Activated T-helper 1 cell treated with anti-CD3 and anti-CD28 coated beads, Interleukin-12 subunit alpha, Interleukin-12 subunit beta, Interleukin-2, Interleukin-4 antibody, amounts not matched to agents 30 ng/mL and 10 ng/mL and 1 ng/mL, durations not matched to agents 14 hours and 24 hours and 36 hours (primary cell): ENCODE results near the gene FOLR1. TPM values are rescaled to one million over a fixed set of nuclear protein-coding genes. Genes with fewer than 3 reads are reported as not detected.

Experiments
- DNase-seq: peaks from one replicate; pipeline ENCODE4 v3.0.0; 2021; ENCODE audit warnings: low spot score
- H3K27ac Mint-ChIP-seq: one replicate; pipeline ENCODE4 v1.8.0; 2021; ENCODE audit warnings: mild to moderate bottlenecking, mixed read lengths
- H3K27me3 Mint-ChIP-seq: one replicate; pipeline ENCODE4 v1.8.0; 2022; ENCODE audit warnings: mild to moderate bottlenecking, moderate library complexity, mixed read lengths; ENCODE audit not compliant: insufficient read depth
- H3K36me3 Mint-ChIP-seq: one replicate; pipeline ENCODE4 v1.8.0; 2021; ENCODE audit warnings: low read depth, mixed read lengths
- H3K4me1 Mint-ChIP-seq: one replicate; pipeline ENCODE4 v1.8.0; 2021; ENCODE audit warnings: low read depth, mixed read lengths
- H3K4me3 Mint-ChIP-seq: one replicate; pipeline ENCODE4 v1.8.0; 2021; ENCODE audit warnings: mild to moderate bottlenecking, moderate library complexity, mixed read lengths
- H3K9me3 Mint-ChIP-seq: one replicate; pipeline ENCODE4 v1.8.0; 2021; ENCODE audit warnings: mixed read lengths
- intact Hi-C: fragments of 100-400 bp; cut with micrococcal nuclease; formaldehyde crosslinking; loops from one replicate; pipeline ENCODE4 v1.15.1; 2024
- total RNA-seq: library from RNA; stranded (reverse); gene quantifications from 2 replicates; pipeline ENCODE4 v1.2.3, GENCODE V29; 2022

FOLR1 gene
- total RNA-seq, 1 donor from 2014 or later: not detected

- intact Hi-C loops: no loop called here
- peak within 1 kb of the TSS; percentile 46 for H3K27ac Mint-ChIP-seq
- H3K9me3 Mint-ChIP-seq: no peaks in the 10 kb centered on the region
- no peak for DNase-seq
- peaks cover 19% of the 10 kb centered on the region for H3K4me1 Mint-ChIP-seq
- no peak within 1 kb of the TSS for H3K4me3 Mint-ChIP-seq
- H3K36me3 Mint-ChIP-seq: peaks cover 7% of the 10 kb centered on the region
- H3K27me3 Mint-ChIP-seq: peaks cover 50% of the 10 kb centered on the region
Observed at GRCh38 chr11:72244060-72244360, 52.1 kb downstream of the FOLR1 start, which contains the start of gene PHOX2A. PHOX2A (minus strand) TSS chr11:72244176; CDS start chr11:72244004, 172 bp downstream.

DNA sequence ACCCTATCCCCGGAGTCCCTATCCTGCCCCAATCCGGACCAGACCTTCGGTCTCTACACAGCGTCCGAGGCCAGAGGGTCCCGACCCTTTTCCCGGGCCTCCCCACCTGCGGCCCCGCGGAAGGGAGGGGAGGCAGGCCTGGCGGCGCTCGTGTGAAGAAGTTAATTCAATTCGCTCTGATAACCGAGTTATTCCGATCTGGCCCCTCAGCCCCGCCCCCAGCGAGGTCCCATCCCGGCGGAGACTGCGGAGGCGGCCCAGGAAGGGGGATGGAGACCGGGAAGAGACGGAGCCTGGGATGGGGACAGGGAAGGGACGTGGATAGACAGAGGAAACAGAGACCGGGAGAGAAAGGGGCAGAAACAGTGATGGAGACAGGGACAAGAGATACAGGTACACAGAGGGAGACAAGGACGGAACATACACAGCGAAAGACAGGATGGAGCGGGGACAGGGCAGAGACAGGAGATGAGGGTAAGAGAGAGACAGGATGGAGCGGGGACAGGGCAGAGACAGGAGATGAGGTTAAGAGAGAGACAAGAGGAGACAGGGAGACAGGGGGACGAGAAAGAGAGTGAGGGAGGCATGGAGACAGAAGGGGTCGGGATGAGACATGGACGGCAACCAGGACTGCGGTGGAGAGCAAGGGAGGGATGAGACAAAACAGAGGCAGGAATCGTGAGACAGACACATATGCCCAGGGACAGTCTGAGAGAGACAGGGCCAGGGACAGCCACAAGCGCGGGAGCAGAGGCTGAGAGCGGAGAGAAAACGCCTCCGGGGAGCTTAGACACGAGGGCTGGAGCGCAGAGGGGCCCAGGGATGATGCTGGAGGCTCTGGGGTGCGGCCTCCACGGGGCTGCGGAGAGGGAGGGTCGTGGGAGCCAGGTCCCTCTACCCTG is 52.7 kb downstream of the FOLR1 start:
- Mint-ChIP-seq H3K4me3 (no peak overlapping the region), H3K4me1 (peaks cover 19% of the 10 kb centered on the region), H3K27me3 (peaks cover 50% of the 10 kb centered on the region), H3K9me3 (no peaks in the 10 kb centered on the region), H3K36me3 (peaks cover 7% of the 10 kb centered on the region), H3K27ac (no peak overlapping the region)
- intact Hi-C loops: no loop called here
- DNase-seq: no peak

GRCh38 chr11:72245263-72245816 is 53.4 kb downstream of the FOLR1 start:
- no peak for DNase-seq
- H3K4me3 Mint-ChIP-seq: no peak overlapping the region
- H3K27ac Mint-ChIP-seq: no peak overlapping the region
- H3K27me3 Mint-ChIP-seq: peaks cover 52% of the 10 kb centered on the region
- H3K4me1 Mint-ChIP-seq: peaks cover 17% of the 10 kb centered on the region
- H3K9me3 Mint-ChIP-seq: no peaks in the 10 kb centered on the region
- intact Hi-C loops: no loop called here
- peaks cover 5% of the 10 kb centered on the region for H3K36me3 Mint-ChIP-seq

Other genes with a start within 250 kb of the FOLR1 start
- gene IL18BP, start 193.2 kb upstream of the FOLR1 start, total RNA-seq: 15.6 and 18.5 TPM in 2 replicates
- 141 and 150 TPM in 2 replicates for gene NUMA1, start 111.6 kb upstream of the FOLR1 start, total RNA-seq
- gene LRRC51, start 111.3 kb upstream of the FOLR1 start, total RNA-seq: 5.7 and 8.2 TPM in 2 replicates
- 70.2 and 77.7 TPM in 2 replicates for gene LAMTOR1, start 88.8 kb upstream of the FOLR1 start, total RNA-seq
- gene TOMT, start 86.2 kb upstream of the FOLR1 start, total RNA-seq: not detected in 2 replicates
- 49.4 and 51.9 TPM in 2 replicates for gene ANAPC15, start 79.4 kb upstream of the FOLR1 start, total RNA-seq
- gene FOLR3, start 56.4 kb upstream of the FOLR1 start, total RNA-seq: not detected in 2 replicates
- not detected in 2 replicates for gene FOLR2, start 24.7 kb downstream of the FOLR1 start, total RNA-seq
- 139 and 140 TPM in 2 replicates for gene INPPL1, start 32.6 kb downstream of the FOLR1 start, total RNA-seq
- not detected in 2 replicates for gene PHOX2A, start 52.0 kb downstream of the FOLR1 start, total RNA-seq
- 41.3 and 41.4 TPM in 2 replicates for gene CLPB, start 242.4 kb downstream of the FOLR1 start, total RNA-seq